Pancreas (tissue), 10 donors: ENCODE results near the gene TAGAP. TPM values are rescaled to one million over a fixed set of nuclear protein-coding genes. Genes with fewer than 3 reads are reported as not detected.

ENCODE experiments used
- ATAC-seq, 4 donors: fragments of 200-7000 bp; cut with Tn5 transposase; one replicate each; pipeline versions ENCODE4 v1.8.0 to v1.9.1; 2020; ENCODE audit warnings: mild to moderate bottlenecking in 4 of 4, moderate library complexity in 4 of 4
- DNase-seq, 6 donors: peaks; one replicate each; pipeline ENCODE4 v3.0.0-alpha.2; 2020
- FAIRE-seq: peaks from 2 replicates; lab custom pipeline; 2012; peaks lifted over from hg19 to GRCh38; lab: Jason Lieb, UNC
- H3K27ac ChIP-seq, 4 donors: fragments of 200-600 bp; sonication (generic); 1 replicate in 3 of 4; 2 replicates in 1 of 4; pipeline versions ENCODE4 v1.5.0 to v1.8.0; 2020
- H3K27me3 ChIP-seq, 4 donors: fragments of 200-600 bp; one replicate each; pipeline ENCODE4 v1.8.0; 2021
- H3K36me3 ChIP-seq, 3 donors: fragments of 200-600 bp; sonication (generic) in 1 of 3; one replicate each; pipeline versions ENCODE4 v1.5.0 to v1.8.0; 2020 to 2021
- H3K4me1 ChIP-seq, 3 donors: fragments of 200-600 bp; one replicate each; pipeline ENCODE4 v1.8.0; 2021
- H3K4me3 ChIP-seq, 4 donors: fragments of 200-600 bp; sonication (generic) in 2 of 4; one replicate each; pipeline versions ENCODE4 v1.5.0 to v1.8.0; 2020 to 2021
- H3K9me3 ChIP-seq, 4 donors: fragments of 200-600 bp; one replicate each; pipeline ENCODE4 v1.8.0; 2021
- CTCF ChIP-seq, 4 donors: fragments of 200-600 bp; sonication (generic) in 3 of 4; IDR thresholded peaks; one replicate each; pipeline versions ENCODE4 v1.5.0 to v1.8.0; 2021; ENCODE audit warnings: antibody characterized with exemption in 4 of 4
- WGBS, 2 donors: extraction: QIAGEN DNeasy Blood & Tissue Kit; methylation state at CpG; one replicate each; pipeline ENCODE4 v1.1.7; 2013; 5-methylcytosine and 5-hydroxymethylcytosine counted together
- intact Hi-C, 3 donors: fragments of 100-400 bp; cut with DNase I; formaldehyde crosslinking; loops; one replicate each; pipeline versions ENCODE4 v1.11.1 to v1.14.2; 2022
- polyA plus RNA-seq, 2 donors: library from polyadenylated mRNA; stranded (reverse); fragments of 200-250 nt; gene quantifications; one replicate each; pipeline ENCODE4 v1.2.3, GENCODE V29; 2013
- total RNA-seq, 6 donors: library from RNA; stranded (reverse); fragmentation: NEBNext Ultra II Directional in 4 of 6; extraction: Animal tissue kit (Norgen Biotek cat#: 25700) in 4 of 6; gene quantifications; one replicate each; pipeline versions ENCODE4 v1.2.1 to v1.2.4, GENCODE V29; 2021 to 2023
- donor health status: healthy with polysubstance abuse.
- donor health status: DM: no; HTN: no; CAD: no; lungs with moderate emphysema.
- donor health status: DM: no; HTN: no; CAD: no.
- donor health status: control.
- donor health status: control.
- donor health status: Bipolar disorder and iron deficiency.
- donor health status: DM: yes; HTN: yes; CAD: no.
- donor health status: DM: no; HTN: no; CAD: no.
- donor health status: DM: no; HTN: no; CAD: no.
- donor health status: DM: yes; HTN: yes; CAD: no.

The TAGAP gene
- total and polyA plus RNA-seq, 8 donors: 0.19 to 4.1 (median 0.53) TPM

GRCh38 chr6:159067334-159067733 is 22.5 kb upstream of the TAGAP start:
- 87 to 89% methylated on average over 12 of the region's 12 CpGs for WGBS, 2 donors
- no peak for TF ChIP-seq CTCF (IDR thresholded peaks at IDR 0.05)
- DNase-seq (no peak), FAIRE-seq (no peak), ATAC-seq (no peak)
- intact Hi-C loops: no loop called here
- Histone ChIP-seq H3K36me3 (no peaks in the 10 kb centered on the region), H3K27ac (no peak overlapping the region), H3K9me3 (no peaks in the 10 kb centered on the region), H3K4me3 (no peak overlapping the region), H3K27me3 (no peaks in the 10 kb centered on the region), H3K4me1 (peaks cover 0 to 5% (median 0%) of the 10 kb centered on the region in 3 donors)

- ATAC-seq (peak in 1 of 4 donors; percentile 42), FAIRE-seq (no peak), DNase-seq (no peak)
- Histone ChIP-seq H3K9me3 (no peaks in the 10 kb centered on the region), H3K4me3 (no peak overlapping the region), H3K27me3 (no peaks in the 10 kb centered on the region), H3K36me3 (no peaks in the 10 kb centered on the region), H3K27ac (no peak overlapping the region), H3K4me1 (peaks cover 0 to 5% (median 0%) of the 10 kb centered on the region in 3 donors)
- no peak for TF ChIP-seq CTCF (IDR thresholded peaks at IDR 0.05)
- WGBS, 2 donors: 64 to 65% methylated on average over 3 of the region's 3 CpGs
- intact Hi-C loops: no loop called here
Measured at GRCh38 chr6:159066483-159066882, 21.7 kb upstream of the TAGAP start.

DNA sequence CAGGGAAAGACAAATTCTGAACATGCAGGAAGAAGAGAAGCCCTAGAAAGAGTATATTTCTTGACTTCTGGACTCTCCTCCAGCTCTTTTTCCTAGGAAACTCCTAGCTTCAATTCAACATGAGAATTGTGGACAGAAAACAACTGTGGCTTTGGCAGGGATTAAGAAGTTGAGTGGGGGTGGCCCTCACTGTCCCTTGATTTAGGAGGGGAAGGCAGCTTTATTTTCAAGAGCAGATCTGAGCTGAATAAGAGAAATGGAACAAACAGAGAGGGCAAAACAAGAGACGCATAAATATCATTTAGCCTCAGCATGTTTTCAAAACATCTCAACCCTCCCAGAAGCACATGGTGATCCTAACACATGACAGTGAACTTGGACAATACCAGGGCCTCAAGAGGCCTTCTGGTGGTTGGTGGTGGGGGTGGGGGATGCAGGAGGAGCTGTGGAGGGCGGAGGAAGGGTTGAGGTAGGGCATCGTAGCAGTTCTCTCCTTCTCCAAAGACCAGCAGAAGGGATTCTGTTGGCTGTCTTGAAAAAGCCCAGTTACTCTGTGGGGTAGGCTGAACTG is 21.1 kb upstream of the TAGAP start:
- WGBS, 2 donors: 92 to 93% methylated on average over 3 of the region's 3 CpGs
- no peaks in the 10 kb centered on the region for H3K36me3 ChIP-seq
- no peak overlapping the region for H3K27ac ChIP-seq
- no peak for FAIRE-seq
- no peaks in the 10 kb centered on the region for H3K27me3 ChIP-seq
- TF ChIP-seq CTCF (IDR thresholded peaks at IDR 0.05): no peak
- H3K4me1 ChIP-seq: peaks cover 0 to 5% (median 0%) of the 10 kb centered on the region in 3 donors
- intact Hi-C loops: no loop called here
- DNase-seq: no peak
- ATAC-seq: no peak
- H3K4me3 ChIP-seq: no peak overlapping the region
- H3K9me3 ChIP-seq: no peaks in the 10 kb centered on the region

GRCh38 chr6:159065091-159065490 is 20.3 kb upstream of the TAGAP start:
- H3K4me1 ChIP-seq: no peaks in the 10 kb centered on the region
- no peaks in the 10 kb centered on the region for H3K36me3 ChIP-seq
- no peak overlapping the region for H3K4me3 ChIP-seq
- no peaks in the 10 kb centered on the region for H3K9me3 ChIP-seq
- ATAC-seq: no peak
- WGBS, 2 donors: 79 to 87% methylated on average over 6 of the region's 6 CpGs
- H3K27ac ChIP-seq: no peak overlapping the region
- no peak for FAIRE-seq
- no peaks in the 10 kb centered on the region for H3K27me3 ChIP-seq
- intact Hi-C loops: no loop called here
- DNase-seq: no peak
- TF ChIP-seq CTCF (IDR thresholded peaks at IDR 0.05): no peak

GRCh38 chr6:159064477-159064876 is 19.7 kb upstream of the TAGAP start:
- ATAC-seq (no peak), DNase-seq (no peak), FAIRE-seq (no peak)
- Histone ChIP-seq H3K27ac (no peak overlapping the region), H3K27me3 (no peaks in the 10 kb centered on the region), H3K36me3 (no peaks in the 10 kb centered on the region), H3K9me3 (no peaks in the 10 kb centered on the region), H3K4me1 (no peaks in the 10 kb centered on the region), H3K4me3 (no peak overlapping the region)
- intact Hi-C loops: no loop called here
- WGBS, 2 donors: 65 to 67% methylated on average over 8 of the region's 8 CpGs
- TF ChIP-seq CTCF (IDR thresholded peaks at IDR 0.05): no peak
